ENCODE data around the gene TWIST1. TPM values are rescaled to one million over a fixed set of nuclear protein-coding genes. Genes with fewer than 3 reads are reported as not detected.

TWIST1 gene
- total and polyA plus RNA-seq, 4 donors = 8.5 to 44.6 (median 12.1) TPM

Other genes with a start within 250 kb of the TWIST1 start
- not detected for gene FERD3L, start 27.8 kb upstream of the TWIST1 start, total RNA-seq
- not detected for gene FERD3L, start 27.8 kb upstream of the TWIST1 start, polyA plus RNA-seq

All from aorta (tissue), 4 donors.